GM12891 (cell line): ENCODE data around the gene CSRNP2.
"Not testable (repeated sequence)": the region's sequence is repeated elsewhere in the genome, so short reads cannot be mapped to it uniquely, and the experiment has no call there.

ENCODE experiments used
- POLR2A ChIP-seq: IDR thresholded peaks from 2 replicates; pipeline ENCODE4 v1.6.1; 2011; ENCODE audit warnings: low read depth, low read length, control low read depth
- POLR2AphosphoS5 ChIP-seq: IDR thresholded peaks from 2 replicates; pipeline ENCODE4 v1.6.1; 2011; ENCODE audit warnings: low read depth, low read length, control low read depth

DNA sequence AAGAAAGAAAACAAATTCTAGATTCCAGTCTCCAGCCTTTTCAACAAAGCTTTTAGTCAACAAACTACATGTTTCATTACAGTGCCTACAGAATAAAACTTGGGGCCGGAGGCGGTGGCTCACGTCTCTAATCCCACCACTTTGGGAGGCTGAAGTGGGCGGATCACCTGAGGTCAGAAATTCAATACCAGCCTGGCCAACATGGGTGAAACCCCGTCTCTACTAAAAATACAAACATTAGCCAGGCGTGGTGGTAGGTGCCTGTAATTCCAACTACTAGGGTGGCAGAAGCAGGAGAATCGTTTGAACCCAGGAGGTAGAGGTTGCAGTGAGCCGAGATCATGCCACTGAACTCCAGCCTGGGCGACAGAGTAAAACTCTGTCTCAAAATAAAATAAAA lies 68.9 kb downstream of the CSRNP2 start:
- TF ChIP-seq POLR2A, POLR2AphosphoS5: not testable (repeated sequence)
